Right lobe of liver (tissue), 4 donors: ENCODE results near the gene MIEN1.

Experiments
- POLR2A ChIP-seq: fragments of 450-650 bp; IDR thresholded peaks from one replicate; pipeline ENCODE4 v1.6.1; 2017; ENCODE audit warnings: antibody characterized with exemption, mild to moderate bottlenecking
- TF ChIP-seq, protein P1 (sequence below), 4 donors: fragments of 200-600 bp in 3 of 4; fragments of 450-650 bp in 1 of 4; IDR thresholded peaks; one replicate each; pipeline versions ENCODE4 v1.5.1 to v1.8.0; 2016 to 2022; ENCODE audit warnings: antibody characterized with exemption in 4 of 4, mild to moderate bottlenecking in 2 of 4
- donor health status: DM: no; HTN: no; CAD: no.
- donor health status: DM: no; HTN: no; CAD: no.
- donor health status: DM: no; HTN: yes; CAD: no.

DNA sequence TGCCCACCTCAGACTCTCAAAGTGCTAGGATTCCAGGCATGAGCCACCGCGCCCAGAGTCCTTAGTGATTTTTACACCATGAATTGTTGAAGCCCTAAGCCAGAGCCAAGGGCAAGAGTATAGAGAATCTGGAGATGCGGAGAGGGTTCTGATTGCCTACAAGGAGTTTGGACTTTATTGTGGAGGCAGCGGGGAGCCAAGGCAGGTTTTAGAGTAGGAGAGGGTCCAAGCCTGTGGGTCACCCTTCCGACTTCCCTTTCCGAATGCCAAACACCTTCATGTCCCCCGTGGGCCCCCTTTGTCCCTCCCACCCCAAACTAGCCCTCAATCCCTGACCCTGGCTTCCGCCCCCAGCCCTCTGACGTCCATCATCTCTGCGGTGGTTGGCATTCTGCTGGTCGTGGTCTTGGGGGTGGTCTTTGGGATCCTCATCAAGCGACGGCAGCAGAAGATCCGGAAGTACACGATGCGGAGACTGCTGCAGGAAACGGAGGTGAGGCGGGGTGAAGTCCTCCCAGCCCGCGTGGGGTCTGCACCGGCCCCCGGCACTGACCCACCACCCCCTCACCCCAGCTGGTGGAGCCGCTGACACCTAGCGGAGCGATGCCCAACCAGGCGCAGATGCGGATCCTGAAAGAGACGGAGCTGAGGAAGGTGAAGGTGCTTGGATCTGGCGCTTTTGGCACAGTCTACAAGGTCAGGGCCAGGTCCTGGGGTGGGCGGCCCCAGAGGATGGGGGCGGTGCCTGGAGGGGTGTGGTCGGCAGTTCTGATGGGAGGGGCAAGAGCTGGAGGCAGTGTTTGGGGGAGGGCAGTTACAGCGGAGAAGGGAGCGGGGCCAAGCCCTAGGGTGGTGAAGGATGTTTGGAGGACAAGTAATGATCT lies 7.1 kb downstream of the MIEN1 start:
- TF ChIP-seq, protein P1, sequence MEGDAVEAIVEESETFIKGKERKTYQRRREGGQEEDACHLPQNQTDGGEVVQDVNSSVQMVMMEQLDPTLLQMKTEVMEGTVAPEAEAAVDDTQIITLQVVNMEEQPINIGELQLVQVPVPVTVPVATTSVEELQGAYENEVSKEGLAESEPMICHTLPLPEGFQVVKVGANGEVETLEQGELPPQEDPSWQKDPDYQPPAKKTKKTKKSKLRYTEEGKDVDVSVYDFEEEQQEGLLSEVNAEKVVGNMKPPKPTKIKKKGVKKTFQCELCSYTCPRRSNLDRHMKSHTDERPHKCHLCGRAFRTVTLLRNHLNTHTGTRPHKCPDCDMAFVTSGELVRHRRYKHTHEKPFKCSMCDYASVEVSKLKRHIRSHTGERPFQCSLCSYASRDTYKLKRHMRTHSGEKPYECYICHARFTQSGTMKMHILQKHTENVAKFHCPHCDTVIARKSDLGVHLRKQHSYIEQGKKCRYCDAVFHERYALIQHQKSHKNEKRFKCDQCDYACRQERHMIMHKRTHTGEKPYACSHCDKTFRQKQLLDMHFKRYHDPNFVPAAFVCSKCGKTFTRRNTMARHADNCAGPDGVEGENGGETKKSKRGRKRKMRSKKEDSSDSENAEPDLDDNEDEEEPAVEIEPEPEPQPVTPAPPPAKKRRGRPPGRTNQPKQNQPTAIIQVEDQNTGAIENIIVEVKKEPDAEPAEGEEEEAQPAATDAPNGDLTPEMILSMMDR (IDR thresholded peaks at IDR 0.05): no peak
- TF ChIP-seq POLR2A: no peak
